B cell (primary cell): ENCODE data around the gene RNF8.

Experiments used
- CTCF ChIP-seq: fragments of 200-600 bp; IDR thresholded peaks from one replicate; pipeline ENCODE4 v1.8.0; 2022; ENCODE audit warnings: antibody characterized with exemption, mild to moderate bottlenecking
- EZH2 ChIP-seq: IDR thresholded peaks from 2 replicates; pipeline ENCODE4 v1.6.1; 2012; ENCODE audit warnings: borderline replicate concordance, low read depth, mild to moderate bottlenecking, moderate library complexity, low read length; ENCODE audit not compliant: insufficient read depth, poor library complexity, severe bottlenecking

GRCh38 chr6:37344308-37344707, 9.5 kb upstream of the RNF8 start:
- TF ChIP-seq EZH2 (no peak), CTCF (no peak)
